SK-MEL-5 (cell line): Measurements from ENCODE around the gene CSK. TPM values are rescaled to one million over a fixed set of nuclear protein-coding genes. Genes with fewer than 3 reads are reported as not detected.

Experiments used
- DNase-seq: peaks from one replicate; pipeline ENCODE4 v3.0.0-alpha.2; 2016; ENCODE audit warnings: low read depth, low spot score
- in situ Hi-C: cut with HindIII; loops from 2 replicates; pipeline ENCODE4 v1.10.0; 2016; ENCODE audit warnings: low sequenced_read_pairs, high pct_unique_total_duplicates, low pct_unique_long_range_greater_than_20kb
- total RNA-seq: library from RNA; depleted of rRNA; stranded (reverse); fragments of >200 nt; shearing (Covaris generic); gene quantifications from 2 replicates; pipeline ENCODE4 v1.2.3, GENCODE V29; 2014

Gene CSK
- total RNA-seq, 1 experiment from 2014 or later, result 20.7 TPM

- in situ Hi-C loops, result loop anchor here (25.0 kb wide), 1 partner anchor 194 kb away; the partner anchor contains the start of gene RPP25
- no peak for DNase-seq
These were observed 13.6 kb upstream of the CSK start for GRCh38 chr15:74768099-74768770.

GRCh38 chr15:74768771-74769342 is 13.0 kb upstream of the CSK start:
- DNase-seq, result peak; percentile 74
- in situ Hi-C loops, result loop anchor here (25.0 kb wide), 1 partner anchor 193 kb away; the partner anchor contains the start of gene RPP25

GRCh38 chr15:74769463-74770025 is 12.3 kb upstream of the CSK start:
- DNase-seq, result no peak
- in situ Hi-C loops, result loop anchor here (25.0 kb wide), 1 partner anchor 193 kb away; the partner anchor contains the start of gene RPP25

- in situ Hi-C loops, result loop anchor here (25.0 kb wide), 1 partner anchor 192 kb away; the partner anchor contains the start of gene RPP25
- no peak for DNase-seq
These were observed 11.5 kb upstream of the CSK start for GRCh38 chr15:74770211-74770903.

GRCh38 chr15:74773329-74773728 is 8.6 kb upstream of the CSK start:
- no peak for DNase-seq
- in situ Hi-C loops, result loop anchor here (25.0 kb wide), 1 partner anchor 189 kb away; the partner anchor contains the start of gene RPP25

GRCh38 chr15:74773731-74774252 is 8.1 kb upstream of the CSK start:
- in situ Hi-C loops, result loop anchor here (25.0 kb wide), 1 partner anchor 189 kb away; the partner anchor contains the start of gene RPP25
- peak; percentile 88 for DNase-seq

GRCh38 chr15:74775132-74775562 is 6.7 kb upstream of the CSK start:
- DNase-seq, result no peak
- in situ Hi-C loops, result no loop called here

GRCh38 chr15:74775894-74776293 is 6.0 kb upstream of the CSK start:
- DNase-seq, result no peak
- in situ Hi-C loops, result no loop called here

GRCh38 chr15:74776821-74777768 is 4.8 kb upstream of the CSK start:
- in situ Hi-C loops, result no loop called here
- no peak for DNase-seq

GRCh38 chr15:74777769-74778598 is 3.9 kb upstream of the CSK start:
- in situ Hi-C loops, result no loop called here
- no peak for DNase-seq

GRCh38 chr15:74778599-74778970 is 3.3 kb upstream of the CSK start:
- in situ Hi-C loops, result no loop called here
- no peak for DNase-seq

- no peak for DNase-seq
- in situ Hi-C loops, result no loop called here
These were observed 2.7 kb upstream of the CSK start for GRCh38 chr15:74779162-74779648.

GRCh38 chr15:74780523-74781430 is 1.1 kb upstream of the CSK start:
- DNase-seq, result no peak
- in situ Hi-C loops, result no loop called here

- in situ Hi-C loops, result no loop called here
- DNase-seq, result no peak
These were observed 585 bp downstream of the CSK start for GRCh38 chr15:74782259-74783071.
